DMS 273 (cell line): ENCODE results near the gene KCNIP3.
"Not testable (repeated sequence)": the region's sequence is repeated elsewhere in the genome, so short reads cannot be mapped to it uniquely, and the experiment has no call there.

Experiments used
- DNase-seq: peaks from one replicate; lab custom pipeline; 2025; ENCODE audit not compliant: unreplicated experiment; lab: John Stamatoyannopoulos, UW

KCNIP3 gene

GRCh38 chr2:95359501-95359930 lies 62.4 kb downstream of the KCNIP3 start:
- no peak for DNase-seq

- DNase-seq = no peak
Measured at GRCh38 chr2:95361216-95361980, 64.3 kb downstream of the KCNIP3 start.

- no peak for DNase-seq
Measured at GRCh38 chr2:95362486-95362885, 65.3 kb downstream of the KCNIP3 start.

- DNase-seq = no peak
Measured at GRCh38 chr2:95366514-95366913, 69.4 kb downstream of the KCNIP3 start.

- DNase-seq = no peak
Measured at GRCh38 chr2:95372216-95372829, 75.2 kb downstream of the KCNIP3 start.

- no peak for DNase-seq
Measured at GRCh38 chr2:95372845-95373244, 75.7 kb downstream of the KCNIP3 start.

GRCh38 chr2:95374029-95374428 lies 76.9 kb downstream of the KCNIP3 start:
- no peak for DNase-seq

GRCh38 chr2:95374451-95374920 lies 77.3 kb downstream of the KCNIP3 start:
- no peak for DNase-seq

- DNase-seq = no peak
Measured at GRCh38 chr2:95374921-95375471, 77.8 kb downstream of the KCNIP3 start.

GRCh38 chr2:95375532-95376150 lies 78.5 kb downstream of the KCNIP3 start:
- DNase-seq = no peak

GRCh38 chr2:95376311-95377215 lies 79.4 kb downstream of the KCNIP3 start:
- DNase-seq = no peak

GRCh38 chr2:95377216-95378123 lies 80.3 kb downstream of the KCNIP3 start:
- DNase-seq = no peak

GRCh38 chr2:95378281-95378680 lies 81.1 kb downstream of the KCNIP3 start:
- DNase-seq = not testable (repeated sequence)

- DNase-seq = peak; percentile 31
Measured at GRCh38 chr2:95379371-95379831, 82.3 kb downstream of the KCNIP3 start.

- no peak for DNase-seq
Measured at GRCh38 chr2:95380280-95380679, 83.1 kb downstream of the KCNIP3 start.

GRCh38 chr2:95380731-95381130 lies 83.6 kb downstream of the KCNIP3 start:
- no peak for DNase-seq

- no peak for DNase-seq
Measured at GRCh38 chr2:95381212-95382191, 84.4 kb downstream of the KCNIP3 start.

GRCh38 chr2:95382192-95382591 lies 85.0 kb downstream of the KCNIP3 start:
- no peak for DNase-seq
